Gastrocnemius medialis (tissue), 4 donors: ENCODE data around the gene PHB1.

Source experiments
- POLR2A ChIP-seq, 2 donors: fragments of 450-650 bp; IDR thresholded peaks; one replicate each; pipeline ENCODE4 v1.6.1; 2017; ENCODE audit warnings: antibody characterized with exemption in 2 of 2, mild to moderate bottlenecking in 2 of 2, moderate library complexity in 2 of 2
- TF ChIP-seq, protein P1 (sequence below), 5 experiments: fragments of 450-650 bp in 3 of 5; fragments of 200-600 bp in 2 of 5; sonication (generic) in 2 of 5; IDR thresholded peaks in 4 of 5; conservative IDR thresholded peaks in 1 of 5; 1 replicate in 4 of 5; 2 replicates in 1 of 5; pipeline ENCODE4 v1.5.1; 2016 to 2019; ENCODE audit warnings: antibody characterized with exemption in 5 of 5, mild to moderate bottlenecking in 3 of 5, moderate library complexity in 3 of 5

GRCh38 chr17:49454050-49454449 lies 39.4 kb upstream of the PHB1 start:
- TF ChIP-seq, protein P1, sequence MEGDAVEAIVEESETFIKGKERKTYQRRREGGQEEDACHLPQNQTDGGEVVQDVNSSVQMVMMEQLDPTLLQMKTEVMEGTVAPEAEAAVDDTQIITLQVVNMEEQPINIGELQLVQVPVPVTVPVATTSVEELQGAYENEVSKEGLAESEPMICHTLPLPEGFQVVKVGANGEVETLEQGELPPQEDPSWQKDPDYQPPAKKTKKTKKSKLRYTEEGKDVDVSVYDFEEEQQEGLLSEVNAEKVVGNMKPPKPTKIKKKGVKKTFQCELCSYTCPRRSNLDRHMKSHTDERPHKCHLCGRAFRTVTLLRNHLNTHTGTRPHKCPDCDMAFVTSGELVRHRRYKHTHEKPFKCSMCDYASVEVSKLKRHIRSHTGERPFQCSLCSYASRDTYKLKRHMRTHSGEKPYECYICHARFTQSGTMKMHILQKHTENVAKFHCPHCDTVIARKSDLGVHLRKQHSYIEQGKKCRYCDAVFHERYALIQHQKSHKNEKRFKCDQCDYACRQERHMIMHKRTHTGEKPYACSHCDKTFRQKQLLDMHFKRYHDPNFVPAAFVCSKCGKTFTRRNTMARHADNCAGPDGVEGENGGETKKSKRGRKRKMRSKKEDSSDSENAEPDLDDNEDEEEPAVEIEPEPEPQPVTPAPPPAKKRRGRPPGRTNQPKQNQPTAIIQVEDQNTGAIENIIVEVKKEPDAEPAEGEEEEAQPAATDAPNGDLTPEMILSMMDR (IDR thresholded peaks at IDR 0.05 in 4 of 5, conservative IDR thresholded peaks at IDR 0.05 in 1 of 5) = no peak
- TF ChIP-seq POLR2A (IDR thresholded peaks at IDR 0.05) = no peak
